Measurements from ENCODE around the gene CYP26B1.

- TF ChIP-seq TAF1 (IDR thresholded peaks at IDR 0.05; ENCODE audit: borderline replicate concordance, low read depth, low read length) (no peak), POLR2AphosphoS5 (IDR thresholded peaks at IDR 0.05; ENCODE audit: low read depth, low read length) (no peak), POLR2A (IDR thresholded peaks at IDR 0.05; ENCODE audit: low read depth, low read length) (no peak)
Observed at GRCh38 chr2:72178551-72178950, 30.9 kb upstream of the CYP26B1 start.

All from GM12892 (cell line).